Hematopoietic multipotent progenitor cell treated with erythropoietin and hydrocortisone succinate and interleukin-3 and kit ligand, for 4 days (in vitro differentiated cells): ENCODE results near the gene PDE8A.
"Not testable (repeated sequence)": the region's sequence is repeated elsewhere in the genome, so short reads cannot be mapped to it uniquely, and the experiment has no call there.

Experiments used
- DNase-seq: peaks from one replicate; pipeline ENCODE4 v3.0.0-alpha.2; 2015

Gene PDE8A

DNA sequence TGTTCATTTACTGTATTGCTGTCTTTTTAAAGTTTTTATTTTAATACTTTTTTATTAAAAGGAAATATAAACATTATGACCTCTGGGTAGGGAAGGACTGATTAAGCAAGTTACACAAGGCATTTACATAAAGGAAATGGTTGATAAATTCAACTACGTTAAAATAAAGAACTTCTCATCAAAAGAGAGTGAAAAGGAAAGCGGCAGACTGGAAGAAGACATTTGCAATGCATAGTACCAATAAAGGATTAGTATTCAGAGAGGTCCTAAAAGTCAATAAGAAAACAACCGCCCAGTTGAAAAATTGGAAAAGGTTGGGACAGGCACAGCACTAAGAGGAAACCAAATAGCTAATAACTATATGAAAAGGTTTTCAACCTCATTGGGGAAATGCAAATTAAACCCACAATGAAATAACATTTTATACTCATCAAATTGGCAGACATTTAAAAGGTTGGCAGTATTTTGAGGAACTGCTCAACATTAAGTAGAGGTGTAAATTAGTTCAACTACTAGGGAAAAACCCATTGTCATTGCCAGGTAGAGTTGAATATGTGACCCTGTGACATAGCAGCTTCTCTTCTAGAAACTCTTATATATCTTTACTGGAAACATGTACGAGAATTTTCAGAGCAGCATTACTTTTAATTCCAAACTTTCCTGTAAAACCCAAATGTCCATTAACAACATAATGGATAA is 9.5 kb downstream of the PDE8A start:
- DNase-seq: no peak

DNA sequence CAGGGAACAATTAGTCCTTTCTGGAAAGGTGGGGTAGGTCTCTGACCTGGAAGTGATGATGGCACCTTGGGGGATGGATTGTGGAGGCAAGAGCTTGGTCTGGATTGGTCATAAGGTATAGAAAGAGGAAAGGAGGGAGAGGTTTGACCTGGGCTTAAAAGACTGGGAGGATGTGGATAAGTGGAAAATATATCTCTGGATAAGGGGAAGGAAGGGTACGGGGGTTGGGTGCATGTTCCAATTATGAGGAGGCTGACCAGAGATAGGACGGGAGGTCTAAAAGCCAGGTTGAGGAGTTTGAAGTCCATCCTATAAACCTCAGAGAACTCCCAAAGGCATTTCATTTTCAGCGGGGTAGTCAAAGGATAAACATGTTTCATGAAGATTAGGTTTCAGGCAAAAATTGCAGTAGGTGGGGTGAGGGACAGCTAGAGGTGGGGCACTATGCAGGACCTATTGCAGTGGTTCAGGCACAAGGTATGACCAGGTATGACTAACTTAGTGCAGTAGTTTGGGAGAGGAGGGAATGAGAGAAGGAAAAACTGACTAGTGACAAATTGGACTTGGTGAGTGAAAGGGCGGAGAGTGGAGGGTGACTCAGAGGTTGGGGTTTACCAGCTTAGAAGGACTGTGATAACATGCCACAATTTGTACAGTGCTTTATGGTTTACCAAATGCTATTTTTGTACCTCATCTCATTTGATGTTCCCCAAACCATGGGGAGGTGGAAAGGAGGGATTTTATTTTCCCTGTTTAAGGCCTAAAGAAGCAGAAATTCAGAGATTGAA is 10.7 kb downstream of the PDE8A start:
- peak; percentile 59 for DNase-seq

DNA sequence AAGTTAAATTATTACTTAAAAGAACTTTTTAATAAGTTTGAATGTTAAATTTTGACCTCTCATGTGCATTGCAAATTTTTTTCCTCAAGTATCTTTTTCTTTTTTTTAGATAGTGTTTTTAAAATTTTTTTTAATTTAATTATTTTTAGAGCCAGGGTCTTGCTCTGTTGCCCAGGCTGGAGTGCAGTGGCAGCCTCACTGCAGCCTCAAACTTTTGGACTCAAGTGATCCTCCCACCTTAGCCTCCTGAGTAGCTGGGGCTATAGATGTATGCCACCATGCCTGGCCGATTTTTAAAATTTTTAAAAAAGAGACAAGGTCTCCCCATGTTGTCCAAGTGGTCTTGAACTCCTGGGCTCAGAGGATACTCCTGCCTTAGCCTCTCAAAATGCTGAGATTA is 14.4 kb downstream of the PDE8A start:
- DNase-seq: no peak

DNA sequence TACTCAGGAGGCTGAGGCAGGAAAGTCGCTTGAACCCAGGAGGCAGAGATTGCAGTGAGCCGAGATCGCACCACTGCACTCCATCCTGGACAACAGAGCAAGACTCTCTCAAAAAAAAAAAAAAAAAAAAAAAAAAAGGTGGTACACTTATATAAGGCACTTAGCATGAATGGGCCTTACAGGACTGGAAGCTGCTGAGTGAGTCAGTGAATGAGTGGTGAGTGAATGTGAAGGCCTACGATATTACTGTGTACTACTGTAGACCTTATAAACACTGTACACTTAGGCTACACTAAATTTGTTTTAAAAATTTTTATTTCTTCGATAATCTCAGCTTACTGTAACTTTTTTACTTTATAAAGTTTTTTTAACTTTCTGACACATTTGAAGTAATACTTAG is 15.1 kb downstream of the PDE8A start:
- not testable (repeated sequence) for DNase-seq

DNA sequence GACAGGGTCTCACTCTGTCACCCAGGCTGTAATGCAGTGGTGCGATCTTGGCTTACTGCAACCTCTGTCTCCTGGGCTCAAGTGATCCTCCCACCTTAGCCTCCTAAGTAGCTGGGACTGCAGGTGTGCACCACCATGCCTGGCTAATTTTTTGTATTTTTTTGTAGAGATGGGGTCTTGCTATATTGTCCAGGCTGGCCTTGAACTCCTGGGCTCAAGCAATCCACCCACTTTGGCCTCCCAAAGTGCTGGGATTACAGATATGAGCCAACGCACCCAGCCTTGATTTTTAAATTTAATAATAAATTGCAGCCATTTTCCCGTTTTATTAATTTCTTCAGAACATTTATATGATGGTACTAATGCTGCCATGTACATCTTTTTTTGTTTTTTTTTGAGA is 15.6 kb downstream of the PDE8A start:
- not testable (repeated sequence) for DNase-seq

DNA sequence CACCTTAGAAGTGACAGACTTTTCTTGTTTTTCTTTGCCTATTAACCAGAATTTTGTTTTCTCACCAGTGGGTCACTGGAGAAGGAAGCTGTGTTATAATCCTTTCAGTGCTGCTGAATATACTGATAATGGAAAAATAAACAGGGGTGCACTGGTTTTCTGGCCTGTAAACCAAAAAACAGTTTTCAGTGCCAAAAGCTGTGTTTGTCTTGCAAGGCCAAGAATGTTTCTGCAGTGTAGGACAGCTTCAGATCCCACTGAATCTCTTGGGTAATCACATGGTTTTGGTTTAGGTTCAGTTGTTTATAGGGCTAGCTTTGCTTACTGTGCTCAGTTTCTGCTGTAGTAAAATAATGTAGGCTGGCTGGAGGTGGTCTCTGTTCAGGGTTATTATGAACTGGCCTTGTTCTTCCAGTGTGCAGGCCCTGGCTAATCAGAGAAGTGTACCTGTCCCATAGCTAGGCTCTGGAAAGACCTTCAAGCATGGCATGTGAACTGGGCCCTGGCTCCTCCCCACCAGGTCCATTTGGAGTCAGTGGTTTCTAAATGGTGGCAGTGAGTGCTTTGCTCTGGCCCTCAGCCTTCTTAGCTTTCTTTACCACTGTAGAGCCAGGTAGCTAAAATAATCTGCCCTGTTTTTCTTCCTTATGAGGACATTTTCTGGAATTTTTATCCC is 18.7 kb downstream of the PDE8A start:
- DNase-seq: no peak

DNA sequence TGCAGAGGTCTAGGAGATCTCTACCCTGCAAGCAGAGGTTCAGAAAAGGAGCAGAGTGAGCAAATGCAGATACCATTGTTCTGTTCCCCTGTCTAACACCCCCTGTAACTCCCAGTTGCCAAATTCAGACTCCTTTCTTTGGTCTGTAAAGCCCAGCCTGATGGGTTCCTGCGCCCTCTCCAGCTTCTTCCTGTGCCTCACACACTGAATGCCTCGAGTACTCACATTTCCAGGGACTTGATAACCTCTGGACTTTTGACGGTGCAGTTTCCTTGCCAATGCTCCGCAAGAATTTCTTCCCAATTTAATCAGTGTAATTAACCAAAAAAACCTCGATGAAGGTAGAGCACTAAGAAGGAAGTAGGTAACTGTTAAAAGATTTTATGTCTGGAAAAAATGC is 19.3 kb downstream of the PDE8A start:
- DNase-seq: no peak

DNA sequence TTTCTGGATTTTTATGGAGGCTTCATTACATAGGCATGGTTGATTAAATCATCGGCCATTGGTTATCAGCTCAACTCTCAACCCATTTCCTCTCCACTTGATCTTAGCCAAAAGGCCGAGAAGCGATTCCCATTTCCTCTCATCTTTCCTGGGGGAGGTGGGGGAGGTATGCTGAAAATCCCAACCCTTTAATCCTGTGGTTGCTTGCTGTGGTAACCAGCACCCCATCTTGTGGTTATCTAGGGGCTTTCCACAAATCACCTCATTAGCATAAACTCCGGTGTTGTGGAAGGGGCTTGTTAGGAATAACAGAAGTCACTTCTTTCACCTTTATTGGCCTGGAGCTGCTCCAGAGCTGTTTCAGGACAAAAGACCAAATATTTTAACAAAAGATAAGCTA is 20.9 kb downstream of the PDE8A start:
- DNase-seq: no peak

DNA sequence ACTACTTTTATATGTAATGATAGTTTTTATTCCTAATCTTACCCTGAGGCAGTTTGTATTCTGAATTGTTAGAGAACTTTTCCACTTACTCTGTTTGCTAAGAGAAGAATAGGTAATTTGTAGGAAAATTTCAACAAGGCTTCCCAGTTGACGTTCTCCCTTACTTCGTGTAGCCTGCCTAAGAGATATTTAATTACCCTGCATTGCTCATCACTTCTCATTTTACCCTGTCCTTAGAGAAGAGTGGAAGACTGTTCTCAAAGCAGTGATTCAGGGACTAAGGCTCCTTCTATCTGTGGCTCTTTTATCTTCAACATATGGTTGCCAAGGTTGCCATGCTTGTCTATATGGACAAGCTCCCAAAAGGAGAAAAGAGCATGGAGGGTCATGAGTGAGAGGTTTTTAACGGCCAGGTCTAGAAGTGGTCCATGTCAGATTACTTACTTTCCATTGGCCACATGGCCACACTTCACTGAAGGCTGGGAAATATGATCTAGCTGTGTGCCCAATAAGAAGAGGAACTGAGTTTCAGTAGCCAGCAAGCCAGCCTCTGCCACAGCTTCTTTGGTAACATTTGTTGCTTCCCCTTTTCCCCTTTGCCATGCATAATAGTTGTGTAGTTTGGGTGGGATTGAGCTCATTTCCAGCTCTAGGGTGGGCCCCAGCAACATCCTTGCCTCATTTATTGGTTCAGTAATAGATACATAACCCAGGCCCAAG is 22.1 kb downstream of the PDE8A start:
- DNase-seq: peak; percentile 65

DNA sequence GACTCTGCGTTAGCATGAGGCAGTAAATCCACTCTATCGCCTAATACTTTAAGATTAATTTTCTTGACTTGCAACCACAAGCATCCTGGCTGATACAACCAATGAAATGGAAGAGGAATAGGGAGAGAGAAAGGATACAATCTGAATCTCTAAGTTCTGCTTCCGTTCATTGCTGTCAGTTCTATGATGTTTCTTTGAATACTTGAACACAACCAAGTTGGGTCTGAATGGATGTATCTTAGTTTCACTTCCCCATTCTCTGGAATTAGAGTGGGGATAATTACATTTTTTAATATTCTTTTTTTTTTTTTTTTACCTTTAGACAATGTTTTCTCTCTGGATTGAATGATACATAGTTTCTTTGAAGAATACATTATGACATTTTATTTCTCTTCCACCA is 22.9 kb downstream of the PDE8A start:
- no peak for DNase-seq

DNA sequence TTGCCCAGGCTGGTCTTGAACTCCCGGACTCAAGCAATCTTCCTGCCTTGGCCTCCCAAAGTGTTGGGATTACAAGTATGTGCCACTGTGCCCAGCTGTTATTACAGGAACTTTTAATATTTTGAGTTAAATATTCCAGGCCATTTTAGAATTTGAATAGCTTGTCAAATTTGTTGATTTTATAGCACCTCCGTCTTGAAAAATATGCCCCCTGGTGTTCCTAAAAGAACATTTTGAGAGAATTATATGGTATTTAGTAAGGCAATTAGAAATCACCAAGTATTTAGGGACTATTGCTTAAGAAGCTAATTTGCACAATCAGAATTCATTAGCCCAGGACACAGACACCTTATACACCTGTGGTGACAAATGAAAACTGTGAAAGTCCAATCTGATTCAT is 23.7 kb downstream of the PDE8A start:
- peak; percentile 20 for DNase-seq

DNA sequence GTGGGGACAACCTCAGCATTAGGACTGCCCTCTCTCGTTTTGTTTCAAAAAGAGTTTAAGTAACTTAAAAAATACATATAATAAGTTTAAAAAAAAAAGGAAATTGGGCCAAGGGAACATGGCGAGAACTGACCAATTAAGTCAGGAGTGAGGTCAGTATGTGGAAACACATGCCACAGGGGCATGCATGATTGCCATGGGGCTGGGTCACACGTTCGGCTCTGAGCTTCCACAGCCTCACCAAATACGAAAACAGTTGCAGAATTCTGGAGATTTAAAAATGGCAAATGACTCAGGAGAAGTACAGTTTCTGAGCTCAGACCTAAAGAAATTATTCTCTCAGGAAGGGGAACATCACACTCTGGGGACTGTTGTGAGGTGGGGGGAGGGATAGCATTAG is 24.1 kb downstream of the PDE8A start:
- DNase-seq: no peak

DNA sequence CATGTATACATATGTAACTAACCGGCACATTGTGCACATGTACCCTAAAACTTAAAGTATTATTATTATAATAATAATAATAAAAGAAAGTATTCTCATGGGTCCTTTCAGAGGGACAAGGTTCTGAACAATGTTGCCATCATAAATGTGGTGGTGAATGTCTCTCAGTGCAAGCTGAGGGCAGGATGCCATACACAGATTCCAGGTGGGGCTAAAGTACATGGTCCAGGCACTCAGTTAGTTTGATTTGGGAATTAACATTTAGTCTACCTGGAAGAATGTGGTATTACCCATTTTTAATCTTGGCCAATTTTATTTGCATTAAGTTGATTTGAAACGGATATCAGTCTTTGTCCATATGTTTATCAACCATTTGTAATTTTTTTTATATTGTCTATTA is 24.5 kb downstream of the PDE8A start:
- DNase-seq: no peak

DNA sequence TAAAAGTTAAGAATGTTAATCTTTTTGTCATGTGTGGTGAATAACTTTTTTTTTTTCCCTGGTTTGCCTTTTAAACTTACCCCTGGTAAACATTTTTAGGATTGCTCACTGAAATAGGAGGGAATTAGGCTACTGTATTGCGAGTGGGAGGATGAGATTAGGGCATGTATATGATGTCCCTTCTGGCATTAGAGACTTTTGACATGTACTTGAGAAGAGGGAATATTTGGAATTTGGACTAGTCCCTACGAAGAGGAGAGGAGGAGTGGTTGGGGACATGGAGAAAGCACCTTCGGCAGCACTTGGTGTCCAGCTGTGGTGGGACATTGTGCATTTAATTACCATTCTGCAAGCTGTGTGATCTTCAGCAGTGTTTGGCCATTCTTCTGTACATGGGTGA is 25.0 kb downstream of the PDE8A start:
- DNase-seq: no peak

DNA sequence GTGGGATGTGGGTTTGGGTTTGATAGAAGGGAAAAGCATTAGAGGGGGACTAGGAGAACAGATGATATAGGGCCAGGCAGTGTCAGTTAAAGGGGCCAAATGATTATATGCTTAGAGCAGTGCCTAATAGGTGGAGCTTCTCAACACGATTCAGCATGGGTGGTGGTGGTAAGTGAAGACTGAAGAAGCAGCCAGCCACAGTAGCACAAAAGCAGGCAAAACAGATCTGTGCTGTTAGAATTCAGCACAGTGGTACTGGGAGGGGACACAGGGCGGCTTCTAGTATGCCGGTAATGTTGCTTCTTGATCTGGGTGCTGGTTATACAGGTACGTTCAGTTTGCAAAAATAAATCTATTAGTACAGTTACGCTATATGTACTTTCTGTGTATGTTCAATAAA is 25.5 kb downstream of the PDE8A start:
- no peak for DNase-seq

DNA sequence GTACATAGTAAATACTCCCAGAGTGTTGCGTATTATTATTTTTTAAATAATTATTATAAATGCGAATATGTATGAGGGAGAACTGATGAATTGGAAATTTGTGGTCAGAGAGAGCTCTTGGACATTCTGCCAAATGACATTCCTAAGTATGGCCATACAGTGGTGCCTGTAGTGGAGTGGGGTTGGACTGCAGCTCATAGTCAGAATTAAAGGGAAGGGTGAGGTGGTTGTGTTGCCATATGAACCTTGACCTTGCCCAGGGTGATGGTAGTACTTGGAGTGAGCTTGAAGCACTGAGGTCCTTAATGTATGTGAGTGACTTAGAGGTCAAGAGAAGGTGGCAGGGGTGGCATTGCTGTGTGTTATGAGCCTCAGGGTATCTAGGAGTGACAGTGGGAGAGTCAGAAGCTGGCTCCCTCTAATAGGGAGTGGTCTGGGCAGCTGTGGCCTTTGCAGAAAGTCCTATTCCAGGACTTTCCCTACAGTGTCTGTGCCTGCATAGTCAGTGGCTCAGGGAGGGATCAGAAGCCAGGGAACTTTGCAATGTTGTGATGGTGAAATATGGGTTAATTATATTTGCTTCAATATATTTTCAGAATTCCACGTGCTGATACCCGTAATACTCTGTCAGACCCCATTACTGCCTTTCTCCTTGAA is 26.2 kb downstream of the PDE8A start:
- no peak for DNase-seq

DNA sequence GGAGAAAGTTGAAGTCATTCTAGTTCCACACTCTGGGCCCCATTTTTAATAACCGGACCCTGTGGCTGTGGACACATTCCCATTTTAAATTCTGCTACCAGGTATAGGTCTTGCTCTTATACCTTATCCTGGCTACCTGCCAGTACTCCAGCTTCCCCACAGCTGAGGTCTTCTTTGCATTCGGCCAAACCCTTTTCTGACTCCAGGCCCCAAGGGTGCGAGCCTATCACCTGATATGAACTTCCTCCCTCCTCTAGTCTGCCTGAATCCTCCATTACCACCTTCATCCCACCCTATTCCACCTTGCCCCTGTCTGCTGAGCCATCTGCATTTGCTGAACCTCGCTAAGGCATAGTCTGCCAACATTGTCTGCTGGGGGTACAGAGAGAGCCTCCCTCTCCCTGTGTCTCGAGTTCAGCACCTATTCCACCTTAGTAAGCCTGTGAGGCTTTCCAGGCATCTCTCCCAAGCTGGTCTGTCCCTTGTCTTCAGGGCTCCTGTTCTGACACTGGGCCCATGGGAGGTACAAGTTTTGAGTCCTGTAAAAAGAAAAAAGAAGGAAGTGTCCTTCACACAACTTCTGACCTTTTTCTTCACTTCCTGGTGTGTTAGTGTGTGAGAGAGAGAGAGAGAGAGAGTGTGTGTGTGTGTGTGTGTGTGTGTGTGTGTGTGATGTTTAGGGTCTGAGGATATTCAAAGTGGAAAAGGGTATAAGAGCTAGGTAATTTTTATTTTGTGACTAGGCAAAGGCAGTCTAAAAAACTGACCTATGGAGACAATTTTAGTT is 27.0 kb downstream of the PDE8A start:
- peak; percentile 29 for DNase-seq

DNA sequence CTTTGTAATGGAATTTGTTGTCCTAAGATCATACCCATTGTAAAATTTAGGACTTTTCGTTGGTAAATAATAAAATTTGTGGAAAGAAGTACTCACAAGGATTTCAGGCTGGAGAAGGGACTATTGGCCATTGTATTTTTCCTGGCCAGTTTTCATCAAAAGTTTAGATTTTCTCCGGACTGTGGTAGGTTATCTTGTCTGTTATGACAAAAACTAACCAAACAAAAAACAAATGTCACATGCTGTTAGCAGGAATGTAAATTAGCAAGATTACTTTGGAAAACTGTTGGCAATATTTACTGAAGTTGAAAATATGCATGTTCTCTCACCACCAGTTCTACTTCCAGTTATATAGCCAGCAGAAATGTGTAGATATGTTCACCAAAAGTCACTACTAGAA is 27.8 kb downstream of the PDE8A start:
- DNase-seq: no peak

DNA sequence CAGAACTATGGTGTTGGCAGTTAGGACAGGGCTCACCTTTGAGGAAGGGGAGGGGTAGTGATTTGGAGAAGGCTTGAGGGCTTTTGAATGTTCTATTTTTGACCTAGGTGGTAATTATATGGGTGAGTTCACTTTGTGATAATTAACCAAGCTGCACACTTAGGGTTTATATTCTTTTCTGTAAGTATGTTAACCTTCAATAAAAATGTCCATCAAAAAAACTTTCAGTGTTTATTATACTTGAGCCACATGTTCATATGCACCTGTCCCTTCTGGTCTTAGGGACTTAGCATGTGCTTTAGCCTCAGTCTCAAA is 28.4 kb downstream of the PDE8A start:
- DNase-seq: no peak

DNA sequence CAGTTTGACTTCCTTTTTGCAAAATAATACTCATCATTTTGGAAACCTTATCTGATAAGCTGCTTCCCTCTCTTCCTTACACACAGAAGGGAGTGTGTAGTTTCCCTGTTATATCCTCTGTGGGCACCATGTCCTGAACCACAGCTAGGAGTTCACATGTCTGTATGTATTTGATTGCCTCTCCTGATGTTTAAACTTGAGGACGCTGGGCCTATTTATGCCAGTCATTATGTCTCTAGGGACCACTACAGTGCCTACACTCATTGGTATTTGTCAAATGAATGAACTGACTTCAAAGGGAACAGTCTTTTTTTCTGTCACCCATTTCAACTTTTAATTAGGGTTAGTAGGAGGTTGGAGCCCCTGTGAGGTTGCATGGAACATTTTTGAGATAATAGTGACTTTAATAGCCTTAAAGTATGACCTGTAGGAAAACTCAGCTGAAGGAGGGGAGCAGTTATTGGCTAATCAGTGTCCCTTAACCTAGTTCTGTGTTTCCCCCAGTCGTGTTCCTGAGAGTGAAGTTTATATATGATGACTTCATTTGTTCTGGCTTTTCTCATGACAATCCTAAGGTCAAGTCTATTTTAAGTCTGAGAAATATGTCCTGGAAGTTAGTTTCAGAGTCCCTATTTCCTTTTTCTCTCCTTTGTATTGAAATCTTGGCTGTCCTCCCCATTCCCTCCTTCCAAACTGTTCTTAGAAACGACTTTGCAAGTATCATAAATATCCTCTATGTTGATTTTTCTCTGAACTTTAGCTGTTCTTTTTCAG is 28.9 kb downstream of the PDE8A start:
- DNase-seq: peak; percentile 46

DNA sequence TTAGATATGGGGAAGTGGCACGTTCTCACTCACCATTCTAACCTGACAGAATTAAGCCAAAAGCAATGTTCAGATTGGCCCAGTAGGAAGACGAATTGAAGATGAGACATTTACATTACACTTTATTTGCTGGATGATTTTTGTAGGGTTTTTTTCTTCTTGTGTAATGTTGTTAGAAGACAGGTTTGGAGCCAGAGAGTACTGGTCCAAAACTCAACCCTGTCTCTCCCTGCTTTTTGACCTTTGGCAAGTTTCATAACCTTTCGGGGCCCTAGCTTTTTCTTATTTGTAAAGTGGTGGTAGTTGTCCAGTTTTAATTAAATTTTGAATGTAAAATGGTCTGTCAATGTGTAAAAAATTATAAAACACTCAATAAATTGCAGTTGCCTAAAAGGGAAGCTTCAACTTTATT is 29.5 kb downstream of the PDE8A start:
- DNase-seq: no peak
